Posterior vena cava (tissue), 2 donors: Measurements from ENCODE around the gene RNF144A. TPM values are rescaled to one million over a fixed set of nuclear protein-coding genes. Genes with fewer than 3 reads are reported as not detected.

Experiments
- DNase-seq: peaks from one replicate; pipeline ENCODE4 v3.0.0-alpha.2; 2020; ENCODE audit warnings: low spot score
- intact Hi-C, 2 donors: fragments of 100-400 bp; cut with DNase I; formaldehyde crosslinking; loops; one replicate each; pipeline versions ENCODE4 v1.14.1 to v1.14.2; 2022 to 2023
- total RNA-seq, 2 donors: library from RNA; stranded (reverse); fragmentation: NEBNext Ultra II Directional; extraction: Animal tissue kit (Norgen Biotek cat#: 25700); gene quantifications; one replicate each; pipeline ENCODE4 v1.2.1, GENCODE V29; 2021
- donor health status: DM: yes; HTN: yes; CAD: no.
- donor health status: DM: yes; HTN: yes; CAD: no.

The RNF144A gene
- total RNA-seq, 2 donors from 2014 or later = 9.4 to 11.8 TPM

- no peak for DNase-seq
- intact Hi-C loops = no loop called here
Observed at GRCh38 chr2:7089284-7089683, 172.1 kb downstream of the RNF144A start.

GRCh38 chr2:7089898-7090510, 172.8 kb downstream of the RNF144A start:
- DNase-seq = no peak
- intact Hi-C loops = no loop called here

GRCh38 chr2:7093376-7093775, 176.2 kb downstream of the RNF144A start:
- DNase-seq = no peak
- intact Hi-C loops = no loop called here

Other genes starting within 250 kb of the RNF144A start
- gene CMPK2, start 51.5 kb upstream of the RNF144A start, total RNA-seq = 1 to 10 TPM; 3.0 to 4.9 TPM
- gene RSAD2, start 39.6 kb upstream of the RNF144A start, total RNA-seq = 1 to 10 TPM; 3.8 to 6.9 TPM